ENCODE data around the gene P2RY2. TPM values are rescaled to one million over a fixed set of nuclear protein-coding genes. Genes with fewer than 3 reads are reported as not detected.
"Not testable (repeated sequence)": the region's sequence is repeated elsewhere in the genome, so short reads cannot be mapped to it uniquely, and the experiment has no call there.

The P2RY2 gene
- total RNA-seq, 1 donor from 2014 or later, result 25.6 TPM

DNA sequence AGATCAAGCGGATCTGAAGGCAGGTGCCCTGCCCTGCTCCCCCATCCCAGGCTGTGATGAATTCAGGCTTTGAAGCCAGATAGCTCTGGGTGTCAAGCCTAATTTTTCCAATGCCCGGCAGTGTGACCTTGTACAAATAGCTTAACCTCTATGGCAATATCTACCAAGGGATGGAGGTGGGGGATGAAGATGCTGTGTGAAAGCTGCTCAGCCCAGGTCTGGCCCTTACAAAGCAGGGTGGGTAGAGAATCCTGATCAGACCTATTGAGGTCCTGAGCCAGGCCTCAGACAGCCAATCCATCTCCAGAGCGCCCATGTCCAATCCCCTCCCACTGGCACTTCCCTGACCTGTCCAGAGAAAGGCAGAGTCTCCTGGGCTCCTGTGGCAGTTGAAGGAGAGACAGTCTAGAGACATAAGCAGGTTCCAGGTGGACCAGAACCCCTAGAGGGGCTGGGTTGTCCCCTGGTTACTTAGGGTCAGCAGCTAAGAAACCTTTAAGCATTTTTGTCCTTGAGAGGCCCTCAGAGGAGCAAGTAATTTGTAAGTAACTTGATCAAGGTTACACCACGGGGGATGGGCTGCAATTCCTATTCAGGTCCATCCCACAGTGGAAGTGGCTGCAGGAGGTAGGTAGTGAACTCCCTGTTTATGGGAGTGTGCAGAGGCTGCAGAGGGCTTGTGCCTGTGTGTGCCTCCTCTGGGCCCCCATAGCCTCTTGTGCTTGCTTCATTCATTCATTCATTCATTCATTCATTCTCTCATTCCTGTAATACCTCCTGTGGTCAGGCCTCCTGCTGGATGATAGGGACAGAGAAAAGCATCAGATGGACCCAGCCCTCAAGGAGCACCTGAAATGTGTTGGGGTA is 10.4 kb downstream of the P2RY2 start:
- no peak for DNase-seq

DNA sequence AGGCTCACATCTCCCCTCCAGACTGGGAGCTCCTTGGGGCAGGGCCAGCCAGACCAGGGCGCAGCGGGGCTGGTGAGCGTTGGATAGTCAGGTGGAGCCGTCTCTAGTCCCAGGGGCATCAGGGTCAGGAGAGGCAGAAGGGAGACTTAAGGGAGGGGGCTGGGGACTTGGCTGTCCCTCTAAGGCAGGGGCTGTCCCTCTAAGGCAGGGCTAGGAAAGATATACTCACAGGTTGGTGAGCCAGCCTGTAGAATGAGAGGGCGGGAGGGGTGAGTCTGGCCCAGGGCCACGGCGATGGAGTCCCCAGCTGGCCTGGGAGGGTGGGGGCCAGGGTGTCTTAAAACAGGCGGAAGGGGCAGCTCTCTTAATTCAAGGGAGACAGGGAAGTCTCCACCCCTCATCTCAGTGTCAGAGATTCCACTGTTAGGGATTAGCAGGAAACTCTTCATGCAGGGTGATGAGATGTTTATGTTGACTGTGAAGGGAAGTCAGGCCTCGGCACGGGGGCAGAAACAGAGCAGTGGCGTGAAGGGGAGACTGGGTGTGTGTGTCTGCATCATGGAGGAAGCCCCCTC is 11.3 kb downstream of the P2RY2 start:
- peak; percentile 57 for DNase-seq

DNA sequence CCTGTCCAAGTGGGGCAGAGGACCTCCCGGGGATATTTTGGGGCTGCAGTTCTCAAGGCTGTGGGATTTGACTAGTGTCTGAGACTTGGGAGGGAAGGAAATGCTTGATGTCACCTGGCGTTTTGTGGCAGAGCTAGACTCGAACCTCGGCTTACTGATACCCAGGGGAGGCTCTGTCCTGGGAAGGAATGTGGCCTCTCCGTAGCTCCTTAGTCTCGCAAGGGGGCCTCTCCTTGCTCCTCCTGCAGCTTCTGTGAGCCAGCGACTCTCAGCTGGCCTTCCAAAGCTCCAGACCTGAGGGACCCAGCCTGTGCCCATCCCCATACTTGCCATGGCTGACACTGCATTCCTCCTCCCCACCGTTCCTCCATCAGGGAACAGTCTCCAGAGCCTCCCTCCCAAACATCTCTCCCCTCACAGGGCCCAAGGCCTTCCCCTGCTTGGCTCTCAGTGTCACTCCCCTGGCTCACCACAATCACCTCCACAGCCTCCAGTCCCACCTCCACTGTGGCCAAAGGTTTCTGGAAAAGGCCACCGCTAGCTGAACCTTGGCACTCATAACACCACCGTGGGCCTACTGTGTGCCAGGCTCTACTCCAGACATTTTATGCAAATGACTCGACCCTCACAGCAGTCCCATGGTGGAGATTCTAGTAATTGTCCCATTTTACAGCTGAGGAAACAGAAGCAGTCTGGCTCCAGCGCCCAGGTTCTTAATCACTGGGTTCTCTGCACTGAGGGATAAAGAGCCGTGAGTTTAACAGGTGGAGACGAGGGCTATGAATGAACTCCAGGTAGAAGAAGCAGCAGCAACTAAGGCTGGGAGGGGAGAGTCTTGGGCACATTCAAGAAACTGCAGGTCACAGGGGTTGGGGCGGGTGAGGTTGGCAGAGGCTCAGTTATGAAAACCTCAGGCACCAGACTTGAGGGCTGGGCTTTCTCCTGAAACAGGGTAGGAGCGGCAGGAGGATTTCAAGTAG is 12.1 kb downstream of the P2RY2 start:
- no peak for DNase-seq

DNA sequence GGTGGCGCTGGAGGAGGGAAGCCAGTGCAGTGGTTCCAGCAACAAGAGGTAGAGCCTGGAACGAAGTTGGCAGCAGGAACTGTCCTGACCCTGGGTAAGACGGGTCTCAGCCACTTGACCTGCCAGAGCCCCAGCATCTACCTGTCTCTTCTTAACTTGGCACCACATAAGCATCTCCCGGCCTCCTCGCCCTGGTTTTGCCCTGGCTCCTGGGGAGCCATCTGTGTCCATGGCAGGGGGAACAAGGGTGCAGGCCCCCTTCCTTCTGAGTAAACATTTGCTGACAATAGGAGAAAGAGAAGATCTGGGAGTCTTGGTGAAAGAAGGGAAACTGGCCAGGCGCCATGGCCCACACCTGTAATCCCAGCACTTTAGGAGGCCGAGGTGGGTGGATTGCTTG is 12.8 kb downstream of the P2RY2 start:
- no peak for DNase-seq

DNA sequence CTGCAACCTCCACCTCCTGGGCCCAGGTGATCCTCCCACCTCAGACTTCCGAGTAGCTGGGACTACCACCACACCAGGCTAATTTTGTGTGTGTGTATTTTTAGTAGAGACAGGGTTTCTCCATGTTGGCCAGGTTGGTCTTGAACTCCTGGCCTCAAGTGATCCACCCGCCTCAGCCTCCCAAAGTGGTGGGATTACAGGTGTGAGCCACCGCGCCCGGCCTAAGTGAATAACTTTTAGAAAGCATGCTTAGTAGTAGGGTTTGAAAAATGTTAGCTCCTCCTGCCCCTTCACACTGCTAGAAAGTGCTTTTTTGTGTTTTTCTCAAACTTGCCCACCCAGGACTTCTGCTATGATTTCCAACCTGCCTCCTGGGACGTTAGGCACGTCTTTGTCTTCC is 14.4 kb downstream of the P2RY2 start:
- not testable (repeated sequence) for DNase-seq

DNA sequence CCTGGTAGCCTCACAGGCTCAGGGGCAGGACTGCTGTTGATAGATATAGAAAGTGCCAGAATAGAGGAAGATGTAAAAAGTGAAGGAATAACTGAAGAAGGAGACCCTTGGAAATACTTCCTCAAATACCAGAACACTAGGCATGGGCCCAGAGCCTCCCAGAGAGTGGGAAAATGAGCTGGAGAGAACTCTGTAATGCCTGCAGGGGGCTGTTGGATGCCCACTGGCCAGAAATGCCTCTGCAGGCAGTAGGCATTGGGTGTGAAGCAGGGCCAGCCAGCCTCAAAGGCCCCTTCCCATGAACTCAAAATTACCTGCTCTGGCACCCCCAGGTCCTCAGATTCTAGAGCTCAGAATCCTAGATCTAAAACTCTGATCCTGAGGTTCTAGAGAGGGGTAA is 15.1 kb downstream of the P2RY2 start:
- DNase-seq, result no peak

DNA sequence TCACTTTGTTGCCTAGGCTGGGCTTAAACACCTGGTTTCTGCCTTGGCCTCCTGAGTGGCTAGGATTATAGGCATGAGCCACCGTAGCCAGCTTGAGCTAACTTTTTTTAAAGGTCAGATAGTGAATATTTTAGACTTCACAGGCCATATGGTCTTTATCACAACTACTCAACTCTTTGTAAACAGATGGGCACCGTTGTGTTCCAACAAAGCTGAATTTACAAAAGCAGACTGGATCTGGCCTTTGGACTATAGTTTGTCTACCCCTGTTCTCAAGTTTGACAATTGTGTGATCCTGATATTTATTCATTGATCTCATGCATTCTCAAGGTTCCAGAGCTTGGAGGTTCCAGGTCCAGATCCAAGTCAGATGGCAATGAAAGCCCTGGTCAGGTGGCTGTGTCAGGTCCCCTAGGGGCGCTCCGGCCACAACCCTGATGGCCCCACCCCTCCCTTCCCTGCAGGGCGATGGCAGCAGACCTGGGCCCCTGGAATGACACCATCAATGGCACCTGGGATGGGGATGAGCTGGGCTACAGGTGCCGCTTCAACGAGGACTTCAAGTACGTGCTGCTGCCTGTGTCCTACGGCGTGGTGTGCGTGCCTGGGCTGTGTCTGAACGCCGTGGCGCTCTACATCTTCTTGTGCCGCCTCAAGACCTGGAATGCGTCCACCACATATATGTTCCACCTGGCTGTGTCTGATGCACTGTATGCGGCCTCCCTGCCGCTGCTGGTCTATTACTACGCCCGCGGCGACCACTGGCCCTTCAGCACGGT is 15.8 kb downstream of the P2RY2 start:
- DNase-seq, result no peak

DNA sequence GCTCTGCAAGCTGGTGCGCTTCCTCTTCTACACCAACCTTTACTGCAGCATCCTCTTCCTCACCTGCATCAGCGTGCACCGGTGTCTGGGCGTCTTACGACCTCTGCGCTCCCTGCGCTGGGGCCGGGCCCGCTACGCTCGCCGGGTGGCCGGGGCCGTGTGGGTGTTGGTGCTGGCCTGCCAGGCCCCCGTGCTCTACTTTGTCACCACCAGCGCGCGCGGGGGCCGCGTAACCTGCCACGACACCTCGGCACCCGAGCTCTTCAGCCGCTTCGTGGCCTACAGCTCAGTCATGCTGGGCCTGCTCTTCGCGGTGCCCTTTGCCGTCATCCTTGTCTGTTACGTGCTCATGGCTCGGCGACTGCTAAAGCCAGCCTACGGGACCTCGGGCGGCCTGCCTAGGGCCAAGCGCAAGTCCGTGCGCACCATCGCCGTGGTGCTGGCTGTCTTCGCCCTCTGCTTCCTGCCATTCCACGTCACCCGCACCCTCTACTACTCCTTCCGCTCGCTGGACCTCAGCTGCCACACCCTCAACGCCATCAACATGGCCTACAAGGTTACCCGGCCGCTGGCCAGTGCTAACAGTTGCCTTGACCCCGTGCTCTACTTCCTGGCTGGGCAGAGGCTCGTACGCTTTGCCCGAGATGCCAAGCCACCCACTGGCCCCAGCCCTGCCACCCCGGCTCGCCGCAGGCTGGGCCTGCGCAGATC is 16.5 kb downstream of the P2RY2 start:
- no peak for DNase-seq

DNA sequence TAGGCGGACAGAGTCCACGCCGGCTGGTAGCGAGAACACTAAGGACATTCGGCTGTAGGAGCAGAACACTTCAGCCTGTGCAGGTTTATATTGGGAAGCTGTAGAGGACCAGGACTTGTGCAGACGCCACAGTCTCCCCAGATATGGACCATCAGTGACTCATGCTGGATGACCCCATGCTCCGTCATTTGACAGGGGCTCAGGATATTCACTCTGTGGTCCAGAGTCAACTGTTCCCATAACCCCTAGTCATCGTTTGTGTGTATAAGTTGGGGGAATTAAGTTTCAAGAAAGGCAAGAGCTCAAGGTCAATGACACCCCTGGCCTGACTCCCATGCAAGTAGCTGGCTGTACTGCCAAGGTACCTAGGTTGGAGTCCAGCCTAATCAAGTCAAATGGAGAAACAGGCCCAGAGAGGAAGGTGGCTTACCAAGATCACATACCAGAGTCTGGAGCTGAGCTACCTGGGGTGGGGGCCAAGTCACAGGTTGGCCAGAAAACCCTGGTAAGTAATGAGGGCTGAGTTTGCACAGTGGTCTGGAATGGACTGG is 17.2 kb downstream of the P2RY2 start:
- no peak for DNase-seq

DNA sequence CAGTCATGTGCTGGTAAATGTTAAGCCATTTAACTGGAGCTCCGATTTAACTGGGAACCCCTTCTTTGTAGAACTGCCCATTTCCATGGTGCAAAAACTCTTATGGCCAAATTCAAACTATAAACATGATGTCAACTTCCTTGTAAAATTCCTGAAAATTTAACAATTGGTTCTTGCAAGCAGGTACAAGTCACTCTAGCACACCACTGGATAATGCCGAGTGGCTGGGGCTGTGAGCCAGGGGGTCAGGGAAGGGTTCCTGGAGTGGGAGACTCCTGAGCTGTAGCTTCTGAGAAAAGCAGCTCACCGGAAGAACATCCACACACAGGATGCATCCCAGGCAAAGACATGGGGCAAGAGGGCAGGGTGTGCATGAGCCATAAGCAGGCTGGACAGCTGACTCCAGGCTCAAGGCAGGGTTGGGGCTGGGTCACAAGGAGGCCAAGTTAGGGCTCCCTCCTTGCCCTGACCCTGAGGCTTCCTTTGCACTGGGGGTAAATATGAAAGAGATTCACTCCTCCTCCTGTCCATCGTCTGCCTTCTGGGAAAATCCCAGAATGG is 18.2 kb downstream of the P2RY2 start:
- DNase-seq, result no peak

DNA sequence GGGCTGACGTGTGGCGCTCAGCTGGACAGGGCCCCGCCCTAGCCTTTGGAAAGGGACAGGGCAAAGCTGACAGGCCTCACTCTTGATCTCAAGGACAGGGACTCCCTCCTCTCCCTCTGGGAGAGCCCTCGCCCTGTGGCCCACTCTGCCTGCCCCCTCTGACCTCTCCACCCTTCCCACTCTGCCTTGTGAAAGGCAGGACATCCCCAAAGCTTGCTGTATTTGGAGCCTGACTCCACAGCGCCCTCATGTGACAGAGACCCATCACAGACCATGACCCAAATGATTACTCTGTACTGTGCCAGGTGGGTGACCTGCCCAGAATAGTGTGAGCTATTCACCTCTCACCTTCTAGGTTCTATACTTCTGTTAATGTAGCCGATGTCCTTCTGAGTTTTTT is 18.8 kb downstream of the P2RY2 start:
- DNase-seq, result no peak

DNA sequence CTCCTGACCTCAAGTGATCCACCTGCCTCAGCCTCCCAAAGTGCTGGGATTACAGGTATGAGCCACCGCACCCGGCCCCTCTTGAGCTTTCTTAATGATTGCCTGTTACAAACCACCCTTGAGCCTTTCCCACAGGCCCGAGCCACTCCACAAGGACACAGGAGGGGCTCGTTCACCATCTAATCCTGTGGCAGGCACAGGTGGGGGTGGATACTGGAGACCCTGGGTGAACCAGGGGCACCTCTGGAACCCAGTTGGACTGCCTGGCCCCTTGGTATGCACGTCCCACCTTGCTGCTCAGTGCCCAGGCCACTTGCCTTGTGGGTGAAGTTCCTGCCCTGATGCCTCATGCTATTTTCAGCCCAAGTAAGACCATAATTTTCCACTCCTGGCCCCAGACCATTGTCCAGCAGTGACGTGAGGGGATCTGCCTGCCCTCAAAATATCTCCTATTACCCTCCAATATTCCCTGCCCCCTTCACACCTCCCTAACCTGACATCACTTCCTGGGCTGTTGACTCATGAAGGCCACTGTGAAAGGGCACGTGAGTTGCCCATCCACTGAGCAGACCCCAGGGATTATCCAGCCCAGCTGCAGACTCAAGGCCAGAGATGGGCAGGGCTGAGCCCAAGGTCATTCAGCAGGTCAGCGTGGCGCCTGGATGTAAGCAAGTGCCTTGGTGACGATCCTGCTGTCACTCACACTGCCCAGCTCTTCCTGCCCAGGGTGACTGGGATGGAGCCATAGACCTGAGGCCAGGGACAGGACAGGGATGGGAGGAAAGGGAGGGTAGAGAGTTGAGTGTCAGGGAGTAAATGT is 19.6 kb downstream of the P2RY2 start:
- DNase-seq, result peak; percentile 14

DNA sequence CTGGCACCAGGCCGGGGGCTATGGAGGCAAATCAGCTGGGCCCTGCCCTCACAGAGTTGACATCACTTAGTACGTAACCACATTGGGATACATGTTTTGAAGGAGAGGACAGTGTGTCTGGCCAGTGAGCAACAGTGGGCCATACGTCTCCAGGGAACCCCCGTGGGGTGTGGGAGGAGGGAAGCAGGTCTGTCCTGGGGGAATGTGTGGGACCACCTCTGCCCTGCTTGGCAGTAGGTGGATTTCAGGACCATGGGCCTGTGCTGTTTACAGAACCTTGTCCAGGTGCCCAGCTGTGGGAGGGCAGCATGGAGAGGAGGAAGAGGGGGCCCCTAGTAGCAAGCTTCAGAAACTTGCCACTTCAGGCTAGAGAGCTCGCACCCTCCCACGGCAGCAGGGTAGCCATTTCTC is 21.0 kb downstream of the P2RY2 start:
- DNase-seq, result no peak

DNA sequence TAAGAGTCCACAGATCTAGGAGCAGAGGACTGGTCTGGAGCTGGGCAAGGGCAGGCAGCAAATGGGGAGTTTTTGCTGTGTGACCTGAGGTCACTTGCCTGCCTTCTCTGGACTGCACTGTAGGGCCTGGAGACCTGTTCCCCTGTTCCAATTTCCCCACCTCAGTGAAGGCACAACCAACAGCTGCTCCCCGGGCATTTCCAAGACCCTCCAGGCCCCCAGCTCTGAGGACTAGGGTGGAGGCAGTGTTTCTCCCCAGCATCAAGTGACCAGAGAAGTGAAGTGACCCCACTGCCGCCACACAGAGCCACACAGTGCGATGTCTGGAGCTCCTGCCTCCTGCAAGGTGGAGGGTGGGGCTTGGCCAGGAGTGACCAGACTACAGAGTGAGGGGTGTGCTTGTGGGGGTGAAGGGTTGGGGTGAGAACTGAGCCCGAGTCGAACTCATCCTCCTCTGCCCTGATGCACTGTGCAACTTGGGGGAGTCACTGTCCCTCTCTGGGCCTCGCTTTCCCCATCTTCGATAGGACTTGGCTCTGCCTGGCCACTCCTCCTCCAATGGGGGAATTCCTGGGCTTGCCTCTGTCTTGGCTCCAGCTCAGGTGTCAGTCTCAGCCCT is 21.6 kb downstream of the P2RY2 start:
- DNase-seq, result no peak

DNA sequence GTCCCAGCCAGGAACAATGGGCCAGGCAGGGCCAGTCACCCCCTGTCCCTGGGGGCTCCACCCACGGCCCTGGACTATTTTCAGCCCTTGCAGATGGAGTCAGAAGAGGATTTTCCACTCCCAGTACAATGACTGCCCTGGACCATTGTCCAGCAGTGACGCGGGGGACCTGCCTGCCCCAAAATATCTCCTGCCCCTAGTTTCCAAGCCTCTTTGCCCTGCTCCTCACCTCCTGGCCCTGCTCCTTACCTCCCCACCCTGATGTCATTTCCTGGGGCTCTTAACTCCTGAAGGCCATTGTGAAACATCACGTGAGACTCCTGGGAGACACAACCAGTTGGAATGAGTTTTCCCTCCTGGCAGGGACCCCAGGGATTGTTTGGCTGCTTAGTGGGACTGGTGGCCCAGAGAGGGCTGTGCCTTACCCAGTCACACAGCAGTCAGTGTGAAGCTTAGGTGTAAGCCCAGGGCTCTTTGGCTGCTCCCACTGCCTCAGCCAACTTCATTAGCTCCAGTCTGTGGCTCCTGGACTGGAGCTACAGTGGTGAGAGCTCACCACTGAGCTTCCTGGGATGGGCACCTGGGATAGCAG is 22.2 kb downstream of the P2RY2 start:
- DNase-seq, result no peak

DNA sequence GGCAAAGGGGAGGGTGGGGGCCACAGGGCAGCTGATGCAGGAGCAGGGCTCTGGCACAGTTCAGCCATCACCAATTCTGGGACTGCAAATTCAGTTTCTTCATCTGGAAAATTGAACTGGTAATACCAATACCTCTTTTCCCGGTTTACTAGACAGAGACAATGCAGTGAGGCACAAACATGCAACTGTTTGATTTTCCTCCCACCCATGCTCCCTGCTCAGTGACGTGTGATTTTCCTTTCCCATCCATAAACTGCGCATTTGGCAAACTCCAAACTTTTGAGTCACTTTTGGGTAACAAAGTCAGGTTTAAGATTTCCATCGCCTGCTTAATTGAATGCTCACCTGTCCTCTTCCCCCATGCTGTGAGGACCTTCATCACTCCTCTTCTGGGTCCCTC is 23.2 kb downstream of the P2RY2 start:
- no peak for DNase-seq

DNA sequence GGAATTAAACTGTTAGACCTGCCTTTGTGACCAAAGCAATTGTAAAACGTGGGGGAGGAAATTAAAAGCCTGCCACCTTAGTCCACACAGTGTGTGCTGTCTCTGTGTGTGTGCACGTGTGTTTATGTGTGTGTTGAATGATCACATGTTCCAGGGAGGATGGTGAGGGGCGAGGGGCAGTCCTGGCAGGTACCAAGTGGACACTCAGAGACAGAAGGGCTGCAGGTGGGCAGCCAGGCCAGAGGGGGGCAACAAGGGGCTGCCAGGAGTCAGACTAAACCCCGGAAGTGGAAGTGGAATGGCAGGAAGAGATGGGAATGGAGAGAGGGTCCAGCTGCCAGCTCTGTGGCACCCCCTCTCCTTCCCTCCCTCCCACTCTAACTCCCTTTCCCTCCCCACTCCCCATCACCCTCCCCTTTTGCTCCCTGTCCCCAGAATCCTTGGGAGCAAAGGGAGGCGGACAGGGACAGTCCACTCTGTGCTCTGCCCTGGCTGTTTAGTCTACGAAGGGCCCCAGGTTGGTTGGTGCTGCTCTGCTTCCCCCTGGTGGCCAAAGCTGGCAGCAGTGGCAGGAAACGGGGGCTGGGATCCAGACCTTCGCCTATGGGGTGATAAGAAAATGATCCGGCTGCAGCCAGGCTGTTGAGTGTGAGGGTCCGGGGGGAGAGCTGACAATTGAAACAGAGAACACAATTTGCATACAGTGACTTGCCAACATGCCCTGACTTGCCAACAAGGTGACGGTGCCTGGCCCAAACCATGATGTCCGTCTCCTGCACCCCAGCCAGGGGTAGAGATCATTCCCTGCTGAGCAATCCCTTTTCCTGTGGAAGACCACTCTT is 24.4 kb downstream of the P2RY2 start:
- peak; percentile 67 for DNase-seq

DNA sequence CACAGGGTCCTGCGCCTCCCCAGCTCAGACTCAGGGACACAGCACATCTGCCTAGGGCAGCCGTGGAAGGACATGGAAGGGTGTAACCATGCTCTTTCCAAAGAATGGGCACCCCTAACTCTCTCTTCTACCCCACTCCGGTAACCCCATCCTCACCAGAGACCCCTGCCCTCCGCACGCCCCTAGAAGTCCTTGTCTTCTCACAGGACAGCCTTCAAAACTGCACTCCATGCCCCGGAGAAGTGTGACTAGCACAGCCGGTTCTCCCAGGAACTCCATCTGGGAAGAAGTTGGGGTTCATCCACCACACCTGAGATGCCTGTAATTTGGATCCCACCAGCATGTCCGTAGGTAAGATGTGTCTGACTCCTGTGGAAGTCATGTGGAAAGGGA is 25.0 kb downstream of the P2RY2 start:
- no peak for DNase-seq

All from tongue (tissue), 2 donors.